Heart left ventricle (tissue), 13 donors: ENCODE results near the gene P4HB.

Experiments used
- POLR2A ChIP-seq, 2 donors: fragments of 450-650 bp; IDR thresholded peaks; one replicate each; pipeline ENCODE4 v1.6.1; 2017; ENCODE audit warnings: antibody characterized with exemption in 2 of 2, mild to moderate bottlenecking in 2 of 2, moderate library complexity in 2 of 2
- TF ChIP-seq, protein P1 (sequence below), 12 donors: fragments of 200-600 bp; sonication (generic) in 4 of 12; IDR thresholded peaks; one replicate each; pipeline versions ENCODE4 v1.5.0 to v1.8.0; 2018 to 2022; ENCODE audit warnings: antibody characterized with exemption in 12 of 12, mild to moderate bottlenecking in 5 of 12
- donor health status: ischemic (EF 13 %, LVEDD 7.1; RV severe dilation, severe dysfunction).
- donor health status: DM: no; HTN: yes; CAD: no.
- donor health status: DM: no; HTN: no; CAD: no.
- donor health status: ischemic (EF 25% LVEDD 6.9; RV normal size, moderate dysfunction).
- donor health status: ischemic (EF 25% LVEDD 5.7; RV mildly dilated, moderate dysfunction).
- donor health status: ischemic (EF 35%, LVEDD 5.7; RV mildly dilated, moderate dysfunction).
- donor health status: nonischemic (EF 11% LVEDD 7.7; RV severe dilation, severe dysfunction).
- donor health status: DM: yes; HTN: yes; CAD: no.
- donor health status: PGD.
- donor health status: ischemic (EF 29% LVEDD 5.4; RV normal size, mild dysfunction).
- donor health status: nonischemic (EF 23%, LVEDD 6.1; RV moderate dilation, normal function).

- TF ChIP-seq, protein P1, sequence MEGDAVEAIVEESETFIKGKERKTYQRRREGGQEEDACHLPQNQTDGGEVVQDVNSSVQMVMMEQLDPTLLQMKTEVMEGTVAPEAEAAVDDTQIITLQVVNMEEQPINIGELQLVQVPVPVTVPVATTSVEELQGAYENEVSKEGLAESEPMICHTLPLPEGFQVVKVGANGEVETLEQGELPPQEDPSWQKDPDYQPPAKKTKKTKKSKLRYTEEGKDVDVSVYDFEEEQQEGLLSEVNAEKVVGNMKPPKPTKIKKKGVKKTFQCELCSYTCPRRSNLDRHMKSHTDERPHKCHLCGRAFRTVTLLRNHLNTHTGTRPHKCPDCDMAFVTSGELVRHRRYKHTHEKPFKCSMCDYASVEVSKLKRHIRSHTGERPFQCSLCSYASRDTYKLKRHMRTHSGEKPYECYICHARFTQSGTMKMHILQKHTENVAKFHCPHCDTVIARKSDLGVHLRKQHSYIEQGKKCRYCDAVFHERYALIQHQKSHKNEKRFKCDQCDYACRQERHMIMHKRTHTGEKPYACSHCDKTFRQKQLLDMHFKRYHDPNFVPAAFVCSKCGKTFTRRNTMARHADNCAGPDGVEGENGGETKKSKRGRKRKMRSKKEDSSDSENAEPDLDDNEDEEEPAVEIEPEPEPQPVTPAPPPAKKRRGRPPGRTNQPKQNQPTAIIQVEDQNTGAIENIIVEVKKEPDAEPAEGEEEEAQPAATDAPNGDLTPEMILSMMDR (IDR thresholded peaks at IDR 0.05), result no peak
- no peak for TF ChIP-seq POLR2A (IDR thresholded peaks at IDR 0.05)
These were observed 38.1 kb downstream of the P4HB start for GRCh38 chr17:81822312-81822637.
